PC-3 (cell line): ENCODE measurements around the gene TUBA3D. TPM values are rescaled to one million over a fixed set of nuclear protein-coding genes. Genes with fewer than 3 reads are reported as not detected.
"Not testable (repeated sequence)": the region's sequence is repeated elsewhere in the genome, so short reads cannot be mapped to it uniquely, and the experiment has no call there.

Experiments
- ATAC-seq: fragments of 200-7000 bp; cut with Tn5 transposase; 2 replicates; pipeline ENCODE4 v1.9.1; 2020; ENCODE audit warnings: mild to moderate bottlenecking, moderate library complexity
- BruUV-seq: library from RNA; stranded (reverse); fragments of 400-500 nt; replicated peaks from 2 replicates; lab custom pipeline; 2021; lab: Mats Ljungman, UMichigan
- CTCF ChIA-PET: fragments of 300-600 bp; sonication (Branson Sonifier 250); formaldehyde crosslinking; loops from one replicate; lab custom pipeline; 2022; ENCODE audit warnings: antibody characterized with exemption; lab: Charles Lee
- POLR2A ChIA-PET: fragments of 300-600 bp; sonication (Branson Sonifier 250); formaldehyde crosslinking; loops from one replicate; lab custom pipeline; 2022; ENCODE audit warnings: antibody characterized with exemption; ENCODE audit not compliant: unreplicated experiment; lab: Charles Lee
- DNase-seq: peaks from one replicate; pipeline ENCODE4 v3.0.0-alpha.2; 2015
- H2AFZ ChIP-seq: fragments of 300-600 bp; sonication (generic); 2 replicates; pipeline ENCODE4 v1.6.0; 2016; ENCODE audit warnings: antibody characterized with exemption, low read length
- H3F3A ChIP-seq: fragments of 300-600 bp; sonication (generic); one replicate; pipeline ENCODE4 v1.6.0; 2017; ENCODE audit warnings: antibody characterized with exemption, low read length, control low read depth, mild to moderate bottlenecking; ENCODE audit not compliant: unreplicated experiment
- H3K27ac ChIP-seq: fragments of 300-600 bp; sonication (generic); 2 replicates; pipeline ENCODE4 v1.5.1; 2016; ENCODE audit warnings: mild to moderate bottlenecking, low read length
- H3K27me3 ChIP-seq: fragments of 300-600 bp; sonication (generic); 2 replicates; pipeline ENCODE4 v1.6.1; 2016; ENCODE audit warnings: low read length, mixed read lengths
- H3K36me3 ChIP-seq: fragments of 300-600 bp; sonication (generic); 2 replicates; pipeline ENCODE4 v1.6.1; 2016; ENCODE audit warnings: low read depth, mixed run types, low read length, mixed read lengths
- H3K4me1 ChIP-seq: fragments of 300-600 bp; sonication (generic); 2 replicates; pipeline ENCODE4 v1.5.1; 2016; ENCODE audit warnings: low read length; ENCODE audit not compliant: insufficient read depth
- H3K4me2 ChIP-seq: fragments of 300-600 bp; sonication (generic); 2 replicates; pipeline ENCODE4 v1.6.0; 2016; ENCODE audit warnings: low read length
- H3K4me3 ChIP-seq: fragments of 300-600 bp; sonication (generic); 2 replicates; pipeline ENCODE4 v1.5.1; 2016; ENCODE audit warnings: mild to moderate bottlenecking, low read length, mixed read lengths
- H3K79me2 ChIP-seq: fragments of 300-600 bp; sonication (generic); 2 replicates; pipeline ENCODE4 v1.6.1; 2017; ENCODE audit warnings: low read length, mixed read lengths
- H3K9ac ChIP-seq: fragments of 300-600 bp; sonication (generic); 2 replicates; pipeline ENCODE4 v1.6.0; 2016; ENCODE audit warnings: mild to moderate bottlenecking, low read length
- H3K9me2 ChIP-seq: fragments of 300-600 bp; sonication (generic); replicated peaks from 2 replicates; pipeline ENCODE4 v1.6.1; 2016; ENCODE audit warnings: mixed run types, low read length, mixed read lengths
- H3K9me3 ChIP-seq: fragments of 300-600 bp; sonication (generic); 2 replicates; pipeline ENCODE4 v1.6.1; 2016; ENCODE audit warnings: low read length, mixed read lengths
- H4K20me1 ChIP-seq: fragments of 300-600 bp; sonication (generic); 2 replicates; pipeline ENCODE4 v1.6.1; 2016; ENCODE audit warnings: low read length, mixed read lengths
- CTCF ChIP-seq: fragments of 300-600 bp; sonication (generic); conservative IDR thresholded peaks from 2 replicates; pipeline ENCODE4 v1.5.1; 2017; ENCODE audit warnings: antibody characterized with exemption, low read depth, mild to moderate bottlenecking, low read length
- EZH2 ChIP-seq: fragments of 300-600 bp; sonication (generic); IDR thresholded peaks from one replicate; pipeline ENCODE4 v1.6.1; 2017; ENCODE audit warnings: antibody characterized with exemption, mild to moderate bottlenecking, low read length; ENCODE audit not compliant: unreplicated experiment
- EZH2phosphoT487 ChIP-seq: fragments of 300-600 bp; sonication (generic); IDR thresholded peaks from 2 replicates; pipeline ENCODE4 v1.6.1; 2018; ENCODE audit warnings: mild to moderate bottlenecking, antibody characterized with exemption, low read length, borderline replicate concordance
- intact Hi-C: fragments of 100-400 bp; cut with micrococcal nuclease; formaldehyde crosslinking; loops from 2 replicates; pipeline ENCODE4 v1.9.0; 2023
- total RNA-seq: library from RNA; depleted of rRNA; stranded (reverse); fragments of >200 nt; gene quantifications from 2 replicates; pipeline ENCODE4 v1.2.3, GENCODE V29; 2014

Gene TUBA3D
- total RNA-seq, 1 experiment from 2014 or later: not detected

DNA sequence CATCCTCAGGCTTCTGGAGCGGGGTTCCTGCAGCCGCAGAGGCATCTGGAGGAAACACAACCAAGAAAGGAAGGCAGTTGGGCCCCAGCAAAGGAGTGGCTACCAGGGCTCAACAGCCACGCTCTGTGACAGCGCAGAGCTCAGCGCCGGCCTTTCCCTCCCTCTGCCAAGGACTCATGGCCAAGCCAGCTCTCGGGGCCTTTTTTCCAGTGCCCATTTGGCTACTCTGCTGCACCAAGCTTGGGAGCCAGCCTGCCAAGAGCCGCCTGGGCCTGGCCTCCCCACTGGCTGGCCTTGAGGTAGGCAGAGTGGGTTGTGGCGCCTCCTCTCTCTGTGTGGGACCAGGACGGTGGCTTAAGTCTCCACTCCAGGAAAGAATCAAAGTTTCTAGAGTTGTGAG lies 44.6 kb downstream of the TUBA3D start:
- no peak overlapping the region for H3K9ac ChIP-seq
- H3K27me3 ChIP-seq: no peaks in the 10 kb centered on the region
- no peak overlapping the region for H3K4me2 ChIP-seq
- CTCF ChIA-PET: no interaction called here
- H3K9me2 ChIP-seq: no peaks in the 10 kb centered on the region
- POLR2A ChIA-PET: no interaction called here
- H3K79me2 ChIP-seq: no peaks in the 10 kb centered on the region
- no TSS peak for BruUV-seq
- DNase-seq (no peak), ATAC-seq (no peak)
- H3K27ac ChIP-seq: no peak overlapping the region
- no peaks in the 10 kb centered on the region for H4K20me1 ChIP-seq
- intact Hi-C loops: no loop called here
- H3K36me3 ChIP-seq: no peaks in the 10 kb centered on the region
- H3K9me3 ChIP-seq: no peaks in the 10 kb centered on the region
- H3K4me3 ChIP-seq: no peak overlapping the region
- H3K4me1 ChIP-seq: no peaks in the 10 kb centered on the region
- no peaks in the 10 kb centered on the region for H3F3A ChIP-seq
- no peak overlapping the region for H2AFZ ChIP-seq
- TF ChIP-seq EZH2 (no peak), CTCF (no peak)

DNA sequence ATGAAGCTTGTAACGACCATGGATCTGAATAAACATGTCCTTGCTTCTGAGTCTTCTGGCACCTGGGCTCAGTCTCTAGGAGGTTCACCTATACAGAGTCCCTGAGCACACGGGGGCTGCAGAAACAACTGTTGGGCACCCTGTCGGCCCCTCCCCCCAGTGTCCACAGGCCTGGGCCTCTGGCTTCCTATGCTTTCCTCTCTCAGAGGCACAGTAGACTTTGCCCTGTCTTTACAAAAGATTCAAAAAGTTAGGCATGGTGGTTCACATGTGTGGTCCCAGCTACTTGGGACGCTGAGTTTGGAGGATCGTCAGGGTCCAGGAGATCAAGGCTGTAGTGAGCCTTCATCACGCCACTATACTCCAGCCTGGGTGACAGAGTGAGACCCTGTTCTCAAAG lies 45.6 kb downstream of the TUBA3D start:
- CTCF ChIA-PET, H3K27me3 ChIP-seq, POLR2A ChIA-PET, H3K36me3 ChIP-seq, H2AFZ ChIP-seq, H3K9ac ChIP-seq, H3K27ac ChIP-seq, H3K9me3 ChIP-seq, DNase-seq, H3K79me2 ChIP-seq, intact Hi-C loops, H3F3A ChIP-seq, H3K9me2 ChIP-seq, H3K4me2 ChIP-seq, ATAC-seq, BruUV-seq, H3K4me3 ChIP-seq, H4K20me1 ChIP-seq, H3K4me1 ChIP-seq: not testable (repeated sequence)

DNA sequence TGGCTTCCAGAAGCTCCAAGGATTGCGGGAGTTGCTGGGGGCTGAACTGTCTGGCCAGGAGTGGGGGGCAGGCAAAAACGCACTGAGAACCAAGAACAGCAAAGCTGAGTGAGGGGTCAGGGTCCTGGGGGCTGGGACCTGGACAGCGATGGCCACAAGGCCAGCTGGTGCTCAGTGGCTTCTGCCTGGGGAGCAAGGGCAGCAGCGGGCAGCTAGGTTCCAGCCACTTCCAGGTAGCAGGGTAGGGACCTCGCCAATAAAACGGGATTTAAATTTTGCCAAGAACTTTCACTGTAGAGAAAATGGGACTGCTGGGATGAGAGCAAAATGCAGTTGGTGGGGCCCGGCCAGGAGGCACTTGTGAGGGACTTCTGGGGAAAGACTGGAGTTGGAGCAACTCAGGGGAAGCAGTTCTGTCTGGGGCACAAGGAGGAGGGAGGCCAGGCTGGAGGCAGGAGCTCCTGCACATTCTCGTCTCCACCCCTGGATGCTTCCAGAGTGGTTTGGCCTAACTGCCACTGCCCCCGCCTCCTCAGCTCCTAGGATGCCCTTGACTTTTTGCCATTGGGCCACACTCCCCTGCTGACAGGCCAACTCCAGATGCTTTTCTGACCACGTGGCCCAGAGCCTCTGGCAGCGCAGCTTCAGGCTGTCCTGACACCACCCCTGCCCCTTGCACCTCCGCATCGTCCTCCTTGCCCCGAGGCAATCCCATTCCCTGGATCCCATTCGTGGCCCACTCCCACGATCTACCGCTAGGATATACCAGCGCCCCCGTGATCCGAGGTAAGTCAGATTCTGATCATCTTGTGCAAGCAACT lies 46.3 kb downstream of the TUBA3D start:
- H3K9me3 ChIP-seq: no peaks in the 10 kb centered on the region
- ChIA-PET POLR2A (no interaction called here), CTCF (no interaction called here)
- H3K27me3 ChIP-seq: no peaks in the 10 kb centered on the region
- ATAC-seq: no peak
- H3K79me2 ChIP-seq: no peaks in the 10 kb centered on the region
- H3K9ac ChIP-seq: no peak overlapping the region
- no peaks in the 10 kb centered on the region for H3K36me3 ChIP-seq
- TF ChIP-seq EZH2phosphoT487 (no peak), EZH2 (no peak), CTCF (no peak)
- no peaks in the 10 kb centered on the region for H3K4me1 ChIP-seq
- no TSS peak for BruUV-seq
- no peaks in the 10 kb centered on the region for H3F3A ChIP-seq
- H3K9me2 ChIP-seq: no peaks in the 10 kb centered on the region
- H3K27ac ChIP-seq: no peak overlapping the region
- no peak overlapping the region for H3K4me2 ChIP-seq
- intact Hi-C loops: no loop called here
- H4K20me1 ChIP-seq: no peaks in the 10 kb centered on the region
- DNase-seq: no peak
- H2AFZ ChIP-seq: no peak overlapping the region
- no peak overlapping the region for H3K4me3 ChIP-seq

- H2AFZ ChIP-seq, H3K27me3 ChIP-seq, ATAC-seq, H3K4me2 ChIP-seq, H3K79me2 ChIP-seq, H3F3A ChIP-seq, DNase-seq, H4K20me1 ChIP-seq, POLR2A ChIA-PET, H3K36me3 ChIP-seq, H3K9me3 ChIP-seq, H3K9ac ChIP-seq, H3K9me2 ChIP-seq, H3K27ac ChIP-seq, H3K4me1 ChIP-seq, CTCF ChIA-PET, H3K4me3 ChIP-seq, BruUV-seq: not testable (repeated sequence)
- intact Hi-C loops: loop anchor here (5.0 kb wide), 1 partner anchor 33 kb away; the partner anchor contains the start of gene MZT2A
Measured at GRCh38 chr2:131525256-131525655, 49.3 kb downstream of the TUBA3D start.
